ENCODE data around the gene DNPH1.

Gene DNPH1

DNA sequence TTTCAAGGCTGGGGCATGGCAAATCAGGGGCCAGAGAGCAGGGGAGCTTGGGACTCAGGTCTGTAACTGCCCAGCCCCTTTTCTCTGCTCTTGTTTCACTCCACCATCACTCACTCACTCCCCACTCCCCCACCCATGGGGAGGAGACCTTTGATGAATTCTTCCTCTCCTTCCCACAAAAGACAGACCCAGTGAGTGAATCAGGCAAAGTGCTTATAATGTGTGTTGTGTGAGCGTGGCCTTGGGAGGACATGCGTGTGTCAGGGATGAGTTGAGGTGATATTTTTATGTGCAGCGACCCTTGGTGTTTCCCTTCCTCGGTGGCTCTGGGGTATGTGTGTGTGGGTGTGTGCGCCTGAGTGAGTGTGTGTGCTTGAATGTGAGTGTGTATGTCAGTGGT is 48.3 kb downstream of the DNPH1 start:
- no peak for DNase-seq

DNA sequence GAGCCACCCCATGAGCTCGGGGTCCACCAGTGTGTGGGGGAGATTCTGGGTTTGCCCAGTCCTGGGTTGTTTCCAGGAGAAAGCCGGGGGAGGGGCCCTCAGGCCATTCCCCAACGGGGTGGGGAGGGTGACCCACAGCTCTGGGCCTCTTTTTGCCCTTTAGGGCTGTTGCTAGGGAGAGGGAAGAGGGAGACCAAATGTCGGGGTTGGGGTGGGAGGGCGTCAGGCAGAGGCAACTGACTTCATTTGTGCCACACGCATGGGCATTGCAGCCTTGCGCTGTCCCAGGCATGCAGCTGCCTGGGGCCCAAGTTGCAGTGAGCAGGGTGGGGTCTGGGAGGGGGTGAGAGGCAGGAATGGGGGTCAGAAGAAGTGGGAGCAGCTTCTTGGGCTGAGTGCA is 49.2 kb downstream of the DNPH1 start:
- DNase-seq = no peak

DNA sequence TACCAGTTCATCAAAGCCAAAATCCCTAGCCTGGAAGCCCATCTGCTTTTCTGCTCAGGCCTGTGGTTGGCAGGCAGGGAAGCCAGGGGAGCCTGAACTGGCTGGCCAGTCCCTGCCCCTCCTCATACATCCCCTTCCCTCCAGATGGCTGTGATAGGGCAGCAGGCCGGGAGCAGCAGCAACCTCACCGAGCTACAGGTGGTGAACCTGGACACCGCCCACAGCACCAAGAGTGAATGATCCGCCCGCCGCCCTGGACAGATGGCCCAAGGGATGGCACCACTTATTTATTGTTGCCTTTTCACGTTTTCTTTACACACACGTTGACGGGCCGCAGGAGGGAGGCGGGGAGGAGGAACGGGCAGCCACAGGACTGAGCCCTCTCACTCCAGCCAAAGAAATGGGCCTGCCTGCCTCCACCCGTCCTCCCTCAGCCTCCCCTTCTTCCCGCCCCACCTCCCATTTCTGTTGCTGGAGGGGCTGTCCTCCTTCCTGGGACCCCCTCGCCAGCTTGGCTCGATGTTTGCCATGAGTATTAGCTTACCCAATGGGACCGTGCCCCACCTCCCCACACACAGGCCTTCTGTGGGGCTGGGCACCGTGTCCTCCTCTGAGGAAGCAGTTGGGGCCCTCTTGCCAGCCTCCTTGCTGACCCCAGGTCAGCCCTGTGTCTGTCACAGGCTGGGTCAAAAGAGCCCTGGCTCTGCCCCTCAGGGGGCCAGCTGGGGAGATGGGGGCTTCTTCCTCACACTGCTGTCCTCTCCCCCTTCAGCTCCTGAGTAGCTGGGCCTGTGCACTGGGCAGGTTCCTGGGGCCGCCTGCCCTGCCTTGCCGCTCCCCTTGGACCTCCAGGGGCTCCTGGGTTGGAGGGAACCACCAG is 50.1 kb downstream of the DNPH1 start:
- no peak for DNase-seq

DNA sequence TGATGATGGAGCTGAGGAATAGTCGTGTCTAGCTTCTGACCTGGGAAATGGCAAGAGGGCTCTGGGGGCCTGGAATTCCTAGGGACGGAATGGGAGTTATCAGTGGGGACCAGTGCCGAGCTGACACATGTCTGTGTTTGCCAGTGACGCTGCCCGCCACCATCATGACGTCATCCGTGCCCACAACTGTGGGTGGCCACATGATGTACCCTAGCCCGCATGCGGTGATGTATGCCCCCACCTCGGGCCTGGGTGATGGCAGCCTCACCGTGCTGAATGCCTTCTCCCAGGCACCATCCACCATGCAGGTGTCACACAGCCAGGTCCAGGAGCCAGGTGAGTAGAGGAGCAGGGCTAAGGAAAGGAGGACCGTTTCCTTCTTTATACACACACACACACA is 51.1 kb downstream of the DNPH1 start:
- DNase-seq = no peak

DNA sequence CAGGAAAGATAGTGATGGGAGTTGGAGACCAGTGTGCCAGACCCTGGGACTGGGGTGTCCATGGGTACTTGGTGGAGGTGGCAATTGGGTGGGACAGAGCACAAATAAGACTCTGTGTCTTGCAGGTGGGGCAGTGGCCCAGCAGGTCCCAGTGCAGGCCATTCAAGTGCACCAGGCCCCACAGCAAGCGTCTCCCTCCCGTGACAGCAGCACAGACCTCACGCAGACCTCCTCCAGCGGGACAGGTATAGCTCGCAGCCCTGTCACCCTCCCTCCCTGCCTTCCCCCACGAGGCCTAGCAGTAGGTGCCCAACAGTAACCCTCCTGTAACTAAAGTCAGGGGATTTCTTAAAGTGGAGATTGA is 52.9 kb downstream of the DNPH1 start:
- DNase-seq = no peak

DNA sequence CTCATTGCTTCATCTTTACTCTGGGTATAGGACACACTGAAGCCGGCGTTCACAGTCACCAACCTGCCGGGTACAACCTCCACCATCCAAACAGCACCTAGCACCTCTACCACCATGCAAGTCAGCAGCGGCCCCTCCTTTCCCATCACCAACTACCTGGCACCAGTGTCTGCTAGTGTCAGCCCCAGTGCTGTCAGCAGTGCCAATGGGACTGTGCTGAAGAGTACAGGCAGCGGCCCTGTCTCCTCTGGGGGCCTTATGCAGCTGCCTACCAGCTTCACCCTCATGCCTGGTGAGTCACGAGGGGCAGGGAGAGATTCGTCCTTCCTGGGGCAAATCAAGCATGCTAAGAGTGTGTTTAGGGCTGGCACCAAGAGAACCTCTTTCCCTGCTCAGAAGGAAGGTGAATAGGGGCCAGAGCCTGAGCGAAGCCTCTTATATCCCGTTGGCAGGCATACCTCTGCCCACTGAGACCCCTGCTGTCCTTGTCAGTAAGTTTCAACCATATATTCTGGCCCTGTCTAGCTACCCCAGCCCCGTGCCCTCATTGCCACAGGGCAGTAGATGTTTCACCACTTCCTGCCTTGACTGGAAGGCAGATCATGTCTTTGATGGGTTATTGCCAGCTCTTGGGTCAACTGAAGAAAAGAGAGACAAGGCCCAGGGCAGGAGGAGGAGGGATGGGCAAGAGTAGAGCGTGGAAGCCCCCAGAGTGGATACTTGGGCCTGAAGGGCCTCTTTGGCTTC is 53.4 kb downstream of the DNPH1 start:
- DNase-seq = no peak
